GM21447 (cell line): ENCODE data around the gene DLGAP1.

ENCODE experiments used
- ATAC-seq: cut with Tn5 transposase; IDR thresholded peaks from one replicate; pipeline ENCODE4 v1.9.1; 2021; ENCODE audit not compliant: unreplicated experiment

Gene DLGAP1

GRCh38 chr18:3448838-3449511 lies 1006.1 kb downstream of the DLGAP1 start:
- ATAC-seq, result peak; percentile 52

- ATAC-seq, result peak; percentile 65
Measured at GRCh38 chr18:3447895-3448837, 1006.9 kb downstream of the DLGAP1 start.

GRCh38 chr18:3447068-3447894 lies 1007.8 kb downstream of the DLGAP1 start:
- ATAC-seq, result no peak
